Subcutaneous abdominal adipose tissue (tissue), 5 donors: ENCODE results near the gene OGA.

Source experiments
- H3K27ac ChIP-seq: one replicate; pipeline ENCODE4 v1.7.0; 2013; ENCODE audit warnings: low read depth, mild to moderate bottlenecking, inconsistent platforms, low read length, moderate library complexity
- H3K27me3 ChIP-seq, 5 donors: one replicate each; pipeline ENCODE4 v1.7.0; 2013; ENCODE audit warnings: low read length in 5 of 5, inconsistent platforms in 1 of 5; ENCODE audit not compliant: control insufficient read depth in 5 of 5, insufficient read depth in 4 of 5
- H3K36me3 ChIP-seq, 5 donors: one replicate each; pipeline ENCODE4 v1.7.0; 2013; ENCODE audit warnings: low read length in 5 of 5; ENCODE audit not compliant: control insufficient read depth in 5 of 5, insufficient read depth in 5 of 5
- H3K4me1 ChIP-seq, 5 donors: one replicate each; pipeline ENCODE4 v1.7.0; 2013; ENCODE audit warnings: low read length in 5 of 5, mild to moderate bottlenecking in 3 of 5, moderate library complexity in 1 of 5; ENCODE audit not compliant: control insufficient read depth in 5 of 5, insufficient read depth in 5 of 5
- H3K4me3 ChIP-seq, 5 donors: one replicate each; pipeline ENCODE4 v1.7.0; 2013; ENCODE audit warnings: low read length in 5 of 5, low read depth in 1 of 5
- H3K9ac ChIP-seq, 5 donors: one replicate each; pipeline ENCODE4 v1.7.0; 2013; ENCODE audit warnings: low read length in 5 of 5, mild to moderate bottlenecking in 4 of 5, moderate library complexity in 3 of 5
- H3K9me3 ChIP-seq, 5 donors: one replicate each; pipeline ENCODE4 v1.7.0; 2013; ENCODE audit warnings: low read length in 5 of 5; ENCODE audit not compliant: control insufficient read depth in 5 of 5
- donor health status: healthy.
- donor health status: healthy.
- donor health status: healthy.
- donor health status: healthy.
- donor health status: healthy.

The OGA gene

GRCh38 chr10:101761226-101761625 is 57.0 kb downstream of the OGA start:
- Histone ChIP-seq H3K36me3 (peaks cover 0 to 9% (median 0%) of the 10 kb centered on the region in 5 donors), H3K9ac (no peak overlapping the region), H3K9me3 (no peaks in the 10 kb centered on the region), H3K27ac (no peak overlapping the region), H3K4me3 (no peak overlapping the region), H3K4me1 (peaks cover 0 to 8% (median 4%) of the 10 kb centered on the region in 5 donors), H3K27me3 (peaks cover 0 to 4% (median 0%) of the 10 kb centered on the region in 5 donors)

GRCh38 chr10:101760510-101760909 is 57.7 kb downstream of the OGA start:
- Histone ChIP-seq H3K27ac (no peak overlapping the region), H3K9ac (no peak overlapping the region), H3K4me1 (peaks cover 0 to 8% (median 4%) of the 10 kb centered on the region in 5 donors), H3K9me3 (no peaks in the 10 kb centered on the region), H3K4me3 (no peak overlapping the region), H3K36me3 (peaks cover 0 to 9% (median 0%) of the 10 kb centered on the region in 5 donors), H3K27me3 (peaks cover 0 to 4% (median 0%) of the 10 kb centered on the region in 5 donors)

- H3K4me3 ChIP-seq, result no peak overlapping the region
- H3K27me3 ChIP-seq, result no peaks in the 10 kb centered on the region
- H3K4me1 ChIP-seq, result peaks cover 0 to 8% (median 4%) of the 10 kb centered on the region in 5 donors
- no peaks in the 10 kb centered on the region for H3K9me3 ChIP-seq
- no peak overlapping the region for H3K9ac ChIP-seq
- peaks cover 0 to 6% (median 0%) of the 10 kb centered on the region in 5 donors for H3K36me3 ChIP-seq
- no peak overlapping the region for H3K27ac ChIP-seq
Measured at GRCh38 chr10:101759309-101760247, 58.7 kb downstream of the OGA start.

- Histone ChIP-seq H3K9me3 (no peaks in the 10 kb centered on the region), H3K4me3 (no peak overlapping the region), H3K27ac (no peak overlapping the region), H3K4me1 (peaks cover 0 to 8% (median 4%) of the 10 kb centered on the region in 5 donors), H3K9ac (no peak overlapping the region), H3K27me3 (no peaks in the 10 kb centered on the region), H3K36me3 (peaks cover 0 to 6% (median 0%) of the 10 kb centered on the region in 5 donors)
Measured at GRCh38 chr10:101758858-101759257, 59.4 kb downstream of the OGA start.

- no peaks in the 10 kb centered on the region for H3K36me3 ChIP-seq
- H3K4me1 ChIP-seq, result peaks cover 0 to 9% (median 2%) of the 10 kb centered on the region in 5 donors
- H3K27me3 ChIP-seq, result no peaks in the 10 kb centered on the region
- H3K9ac ChIP-seq, result no peak overlapping the region
- no peak overlapping the region for H3K4me3 ChIP-seq
- H3K27ac ChIP-seq, result no peak overlapping the region
- H3K9me3 ChIP-seq, result no peaks in the 10 kb centered on the region
Measured at GRCh38 chr10:101752241-101752640, 66.0 kb downstream of the OGA start.

GRCh38 chr10:101749047-101750016 is 68.9 kb downstream of the OGA start:
- Histone ChIP-seq H3K9ac (peak overlapping the region in 1 of 5 donors; percentile 11), H3K4me1 (peaks cover 0 to 9% (median 2%) of the 10 kb centered on the region in 5 donors), H3K9me3 (no peaks in the 10 kb centered on the region), H3K27me3 (no peaks in the 10 kb centered on the region), H3K27ac (no peak overlapping the region), H3K4me3 (no peak overlapping the region), H3K36me3 (no peaks in the 10 kb centered on the region)

- no peaks in the 10 kb centered on the region for H3K36me3 ChIP-seq
- peaks cover 0 to 9% (median 2%) of the 10 kb centered on the region in 5 donors for H3K4me1 ChIP-seq
- H3K9me3 ChIP-seq, result no peaks in the 10 kb centered on the region
- H3K9ac ChIP-seq, result no peak overlapping the region
- H3K27me3 ChIP-seq, result peaks cover 0 to 2% (median 0%) of the 10 kb centered on the region in 5 donors
- H3K4me3 ChIP-seq, result no peak overlapping the region
- H3K27ac ChIP-seq, result no peak overlapping the region
Measured at GRCh38 chr10:101748496-101748895, 69.7 kb downstream of the OGA start.

- Histone ChIP-seq H3K27ac (no peak overlapping the region), H3K4me1 (peaks cover 0 to 9% (median 2%) of the 10 kb centered on the region in 5 donors), H3K27me3 (peaks cover 0 to 6% (median 0%) of the 10 kb centered on the region in 5 donors), H3K4me3 (no peak overlapping the region), H3K9ac (no peak overlapping the region), H3K36me3 (no peaks in the 10 kb centered on the region), H3K9me3 (no peaks in the 10 kb centered on the region)
Measured at GRCh38 chr10:101745074-101745696, 73.1 kb downstream of the OGA start.

GRCh38 chr10:101744267-101744666 is 74.0 kb downstream of the OGA start:
- no peak overlapping the region for H3K4me3 ChIP-seq
- no peak overlapping the region for H3K9ac ChIP-seq
- H3K27ac ChIP-seq, result no peak overlapping the region
- no peaks in the 10 kb centered on the region for H3K36me3 ChIP-seq
- H3K9me3 ChIP-seq, result no peaks in the 10 kb centered on the region
- H3K4me1 ChIP-seq, result peaks cover 0 to 1% (median 0%) of the 10 kb centered on the region in 5 donors
- H3K27me3 ChIP-seq, result peaks cover 0 to 7% (median 0%) of the 10 kb centered on the region in 5 donors
